IMR-90 (cell line): ENCODE results near the gene RASGRF2. TPM values are rescaled to one million over a fixed set of nuclear protein-coding genes. Genes with fewer than 3 reads are reported as not detected.
A peak's percentile ranks its signal among the peaks of the same experiment; 100 is the strongest.

Source experiments
- ATAC-seq: fragments of 200-7000 bp; cut with Tn5 transposase; 2 replicates; pipeline ENCODE4 v1.9.1; 2020; ENCODE audit warnings: low read depth, mild to moderate bottlenecking, moderate library complexity
- Bru-seq: library from RNA; stranded (reverse); fragments of 400-500 nt; gene quantifications from one replicate; lab custom pipeline; 2021; lab: Mats Ljungman, UMichigan
- BruChase-seq, 2 experiments: library from RNA; stranded (reverse); fragments of 400-500 nt; gene quantifications; one replicate each; lab custom pipeline; 2021; lab: Mats Ljungman, UMichigan
- BruUV-seq: library from RNA; stranded (reverse); fragments of 400-500 nt; replicated peaks from 2 replicates; lab custom pipeline; 2021; lab: Mats Ljungman, UMichigan
- CTCF ChIA-PET: fragments of 300-600 bp; formaldehyde crosslinking; extraction: SDS; loops from one replicate; lab custom pipeline; 2021; ENCODE audit warnings: antibody characterized with exemption; lab: Yijun Ruan, JAX
- POLR2A ChIA-PET: fragments of 300-600 bp; sonication (Branson Sonifier 250); formaldehyde crosslinking; loops from one replicate; lab custom pipeline; 2022; ENCODE audit warnings: antibody characterized with exemption; ENCODE audit not compliant: unreplicated experiment; lab: Charles Lee
- DNase-seq: peaks from one replicate; pipeline ENCODE4 v3.0.0; 2013
- H2AFZ ChIP-seq: replicated peaks from 2 replicates; pipeline ENCODE3; 2013; ENCODE audit warnings: low read length, mild to moderate bottlenecking; ENCODE audit not compliant: poor library complexity
- H2AK5ac ChIP-seq: 2 replicates; pipeline ENCODE4 v1.6.1; 2013; ENCODE audit warnings: low read depth, low read length, inconsistent platforms
- H2AK9ac ChIP-seq: replicated peaks from 2 replicates; pipeline ENCODE3; 2013; ENCODE audit warnings: mild to moderate bottlenecking, low read depth, low read length, moderate library complexity; ENCODE audit not compliant: poor library complexity
- H2BK120ac ChIP-seq: 2 replicates; pipeline ENCODE4 v1.6.1; 2013; ENCODE audit warnings: low read depth, low read length, inconsistent platforms
- H2BK15ac ChIP-seq: 3 replicates; pipeline ENCODE4 v1.6.1; 2013; ENCODE audit warnings: low read depth, low read length, inconsistent platforms
- H2BK20ac ChIP-seq: 2 replicates; pipeline ENCODE4 v1.6.1; 2013; ENCODE audit warnings: low read depth, mild to moderate bottlenecking, inconsistent platforms, low read length, moderate library complexity
- H2BK5ac ChIP-seq: 2 replicates; pipeline ENCODE4 v1.6.1; 2013; ENCODE audit warnings: mild to moderate bottlenecking, low read depth, low read length, inconsistent platforms; ENCODE audit not compliant: poor library complexity, severe bottlenecking
- H3K14ac ChIP-seq: replicated peaks from 2 replicates; pipeline ENCODE4 v1.6.1; 2013; ENCODE audit warnings: low read depth, low read length, inconsistent platforms
- H3K18ac ChIP-seq: 2 replicates; pipeline ENCODE4 v1.6.1; 2013; ENCODE audit warnings: low read depth, low read length, control low read depth
- H3K23ac ChIP-seq: 2 replicates; pipeline ENCODE4 v1.6.1; 2013; ENCODE audit warnings: low read depth, low read length, inconsistent platforms
- H3K27ac ChIP-seq: 2 replicates; pipeline ENCODE4 v1.5.1; 2013; ENCODE audit warnings: mild to moderate bottlenecking, control low read depth, low read length; ENCODE audit not compliant: insufficient read depth
- H3K27me3 ChIP-seq: 2 replicates; pipeline ENCODE4 v1.6.1; 2013; ENCODE audit warnings: low read length; ENCODE audit not compliant: control insufficient read depth, insufficient read depth
- H3K36me3 ChIP-seq: 2 replicates; pipeline ENCODE4 v1.6.1; 2013; ENCODE audit warnings: low read length, mixed read lengths; ENCODE audit not compliant: control insufficient read depth, insufficient read depth
- H3K4ac ChIP-seq: 2 replicates; pipeline ENCODE4 v1.6.1; 2013; ENCODE audit warnings: low read depth, low read length, inconsistent platforms
- H3K4me1 ChIP-seq: 2 replicates; pipeline ENCODE4 v1.6.1; 2013; ENCODE audit warnings: low read length, mixed read lengths; ENCODE audit not compliant: control insufficient read depth, insufficient read depth
- H3K4me2 ChIP-seq: 2 replicates; pipeline ENCODE4 v1.6.1; 2013; ENCODE audit warnings: low read depth, mild to moderate bottlenecking, control low read depth, low read length, moderate library complexity
- H3K4me3 ChIP-seq: 2 replicates; pipeline ENCODE4 v1.5.1; 2013; ENCODE audit warnings: low read depth, mild to moderate bottlenecking, control low read depth, low read length, moderate library complexity; ENCODE audit not compliant: insufficient read depth
- H3K56ac ChIP-seq: 2 replicates; pipeline ENCODE4 v1.6.1; 2013; ENCODE audit warnings: low read length, inconsistent platforms; ENCODE audit not compliant: insufficient read depth; ENCODE audit errors: extremely low read depth
- H3K79me1 ChIP-seq, 2 experiments: 2 replicates each; pipeline ENCODE4 v1.6.1; 2013; ENCODE audit warnings: low read length in 2 of 2, inconsistent platforms in 1 of 2, low read depth in 1 of 2
- H3K9ac ChIP-seq: 2 replicates; pipeline ENCODE4 v1.6.1; 2013; ENCODE audit warnings: low read depth, low read length, control low read depth
- H3K9me1 ChIP-seq: 2 replicates; pipeline ENCODE4 v1.6.1; 2013; ENCODE audit warnings: low read length, inconsistent platforms; ENCODE audit not compliant: insufficient read depth
- H3K9me3 ChIP-seq: 2 replicates; pipeline ENCODE4 v1.6.1; 2013; ENCODE audit warnings: low read length; ENCODE audit not compliant: control insufficient read depth, insufficient read depth
- H4K20me1 ChIP-seq: 2 replicates; pipeline ENCODE4 v1.6.1; 2013; ENCODE audit warnings: low read length, inconsistent platforms; ENCODE audit not compliant: insufficient read depth
- H4K5ac ChIP-seq: 2 replicates; pipeline ENCODE4 v1.6.1; 2013; ENCODE audit warnings: mild to moderate bottlenecking, low read depth, low read length, control low read depth
- H4K8ac ChIP-seq, 2 experiments: 2 replicates each; pipeline ENCODE4 v1.6.1; 2013; ENCODE audit warnings: low read depth in 2 of 2, low read length in 2 of 2, control low read depth in 1 of 2, inconsistent platforms in 1 of 2
- H4K91ac ChIP-seq: 2 replicates; pipeline ENCODE4 v1.6.1; 2013; ENCODE audit warnings: low read depth, low read length, inconsistent platforms; ENCODE audit not compliant: insufficient read depth
- CEBPB ChIP-seq: IDR thresholded peaks from 2 replicates; pipeline ENCODE4 v1.6.1; 2012; ENCODE audit warnings: low read depth, low read length, improper control_type of control experiment
- NFE2L2 ChIP-seq: fragments of 150-350 bp; IDR thresholded peaks from 2 replicates; pipeline ENCODE4 v1.6.1; 2016; ENCODE audit warnings: low read depth, mild to moderate bottlenecking, low read length
- RAD21 ChIP-seq: IDR thresholded peaks from 2 replicates; pipeline ENCODE4 v1.6.1; 2012; ENCODE audit warnings: low read length, improper control_type of control experiment
- SMC3 ChIP-seq: fragments of 150-350 bp; IDR thresholded peaks from 2 replicates; pipeline ENCODE4 v1.6.1; 2016; ENCODE audit warnings: low read depth, mild to moderate bottlenecking, antibody characterized with exemption, low read length, moderate library complexity
- WGBS, 2 experiments: methylation state at CpG; one replicate each; pipeline versions ENCODE4 v1.1.5 to v1.1.7; 2013; ENCODE audit warnings: missing lambda C conversion rate in 2 of 2; ENCODE audit not compliant: insufficient read length in 1 of 2; ENCODE audit errors: extremely low coverage in 2 of 2; 5-methylcytosine and 5-hydroxymethylcytosine counted together
- dilution Hi-C: fragments of 300-500 bp; cut with HindIII; formaldehyde crosslinking; loops from one replicate; pipeline ENCODE4 v1.14.3; 2018; ENCODE audit warnings: low sequenced_read_pairs; ENCODE audit not compliant: unreplicated experiment
- in situ Hi-C: fragments of 300-500 bp; cut with MboI; formaldehyde crosslinking; loops from 3 replicates; pipeline ENCODE4 v1.14.3; 2019; ENCODE audit warnings: low sequenced_read_pairs, inconsistent platforms, mixed read lengths
- intact Hi-C: fragments of 100-400 bp; cut with micrococcal nuclease; formaldehyde crosslinking; loops from 2 replicates; pipeline ENCODE4 v1.10.0; 2022
- long read RNA-seq: library from polyadenylated mRNA; unstranded; transcript quantifications from one replicate; pipeline ENCODE4 v2.0.0, GENCODE V29; 2021; ENCODE audit not compliant: unreplicated experiment
- polyA plus RNA-seq, 3 experiments: library from polyadenylated mRNA; depleted of rRNA; stranded (reverse); fragments of >200 nt; gene quantifications; 2 replicates each; pipeline ENCODE4 v1.2.3, GENCODE V29; 2012; ENCODE audit warnings: low replicate concordance in 1 of 3
- total RNA-seq: library from RNA; depleted of rRNA; stranded (reverse); fragments of >200 nt; gene quantifications from 2 replicates; pipeline ENCODE4 v1.2.3, GENCODE V29; 2012; rRNA removed
- TF ChIP-seq, protein P1 (sequence below): fragments of 150-350 bp; IDR thresholded peaks from 2 replicates; pipeline ENCODE4 v1.6.1; 2017; ENCODE audit warnings: mild to moderate bottlenecking, antibody characterized with exemption, low read length, low read depth

The RASGRF2 gene
- 5.0 and 5.3 TPM in 2 replicates for total RNA-seq
- polyA plus RNA-seq (2012; rRNA removed): 2.9 and 3.0 TPM in 2 replicates
- polyA plus RNA-seq (2012; cell fraction: cytosol; rRNA removed): 1.1 and 1.3 TPM in 2 replicates
- 2.3 and 7.5 TPM in 2 replicates for polyA plus RNA-seq (2012; cell fraction: nucleus; rRNA removed; ENCODE audit: low replicate concordance)
- Bru-seq, nascent RNA: percentile 78 among the genes with signal in this experiment
- BruChase-seq, experiment 1, labeled RNA remaining after a 6-hour chase: percentile 66 among the genes with signal in this experiment
- BruChase-seq, experiment 2, labeled RNA remaining after a 2-hour chase: percentile 67 among the genes with signal in this experiment
- long read RNA-seq, partial matches to known transcripts: 3 of 9 reads
- long read RNA-seq, other reads (novel, unspliced or antisense): 5 of 9 reads

- Histone ChIP-seq H3K14ac (peak within 1 kb of the TSS; percentile 89), H3K23ac (peak within 1 kb of the TSS; percentile 93), H4K91ac (peak within 1 kb of the TSS; percentile 81), H2AFZ (peak within 1 kb of the TSS; percentile 96), H3K4me2 (peak within 1 kb of the TSS; percentile 94), H2AK9ac (peak within 1 kb of the TSS; percentile 91), H3K4ac (peak within 1 kb of the TSS; percentile 90), H3K36me3 (no peaks in the 10 kb centered on the region), H4K20me1 (no peaks in the 10 kb centered on the region), H3K4me1 (peaks cover 7% of the 10 kb centered on the region; the same call in 1 of the 2 replicates), H3K9me3 (no peaks in the 10 kb centered on the region), H2BK20ac (peak within 1 kb of the TSS; percentile 54), H3K4me3 (peak within 1 kb of the TSS; percentile 86), H2BK15ac (peak within 1 kb of the TSS; percentile 43; the same call in 2 of the 3 replicates), H3K27ac (peak within 1 kb of the TSS; percentile 86), H4K8ac (peak within 1 kb of the TSS; percentile 46 to 67), H3K18ac (peak within 1 kb of the TSS; percentile 42), H3K79me1 (peaks cover 4 to 28% of the 10 kb centered on the region in 2 experiments), H2AK5ac (peak within 1 kb of the TSS; percentile 86; the same call in 1 of the 2 replicates), H3K9me1 (peaks cover 7% of the 10 kb centered on the region), H3K9ac (peak within 1 kb of the TSS; percentile 84), H2BK120ac (peak within 1 kb of the TSS; percentile 90), H2BK5ac (peak within 1 kb of the TSS; percentile 69), H3K27me3 (no peaks in the 10 kb centered on the region), H4K5ac (peak within 1 kb of the TSS; percentile 28), H3K56ac (peak within 1 kb of the TSS; percentile 95)
- dilution Hi-C loops (no loop called here), in situ Hi-C loops (no loop called here), intact Hi-C loops (loop anchor here (1.0 to 10.0 kb wide), 6 partner anchors 107 to 335 kb away; no protein-coding TSS in a partner anchor)
- no TSS peak for BruUV-seq
- ChIA-PET CTCF (interaction anchor here (2.9 kb wide), 1 partner anchor 148 kb away, joined by 15 read pairs; no protein-coding TSS in a partner anchor), POLR2A (no interaction called here)
- DNase-seq (peak; percentile 44), ATAC-seq (peak; percentile 61)
- 19% methylated on average over 32 of the region's 66 CpGs; no CpG with 5 or more reads in 1 of the 2 experiments for WGBS, 2 experiments
- TF ChIP-seq RAD21 (0 out of 2 replicates have a peak, but pooled peaks have one; percentile 3), CEBPB (no peak), NFE2L2 (no peak), SMC3 (no peak)
- TF ChIP-seq, protein P1, sequence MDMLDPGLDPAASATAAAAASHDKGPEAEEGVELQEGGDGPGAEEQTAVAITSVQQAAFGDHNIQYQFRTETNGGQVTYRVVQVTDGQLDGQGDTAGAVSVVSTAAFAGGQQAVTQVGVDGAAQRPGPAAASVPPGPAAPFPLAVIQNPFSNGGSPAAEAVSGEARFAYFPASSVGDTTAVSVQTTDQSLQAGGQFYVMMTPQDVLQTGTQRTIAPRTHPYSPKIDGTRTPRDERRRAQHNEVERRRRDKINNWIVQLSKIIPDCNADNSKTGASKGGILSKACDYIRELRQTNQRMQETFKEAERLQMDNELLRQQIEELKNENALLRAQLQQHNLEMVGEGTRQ: peak; percentile 67
Measured at GRCh38 chr5:80959768-80960442, at the start of gene RASGRF2. Gene RASGRF2, plus strand, starts transcription at chr5:80960363. Its CDS starts 376 bp downstream, at chr5:80960739.
